ENCODE measurements around the gene JAKMIP1. TPM values are rescaled to one million over a fixed set of nuclear protein-coding genes. Genes with fewer than 3 reads are reported as not detected.

JAKMIP1 gene
- total RNA-seq, 1 donor from 2014 or later = 5.5 TPM

- no peak overlapping the region for H3K27ac Mint-ChIP-seq
- TF ChIP-seq EZH2phosphoT487 (IDR thresholded peaks at IDR 0.05) (no peak), CTCF (IDR thresholded peaks at IDR 0.05) (no peak), EZH2 (IDR thresholded peaks at IDR 0.05) (no peak)
- Histone ChIP-seq H3K4me1 (no peaks in the 10 kb centered on the region), H4K20me1 (ENCODE audit: low read depth) (peaks cover 8% of the 10 kb centered on the region), H3F3A (ENCODE audit: low read depth) (peaks cover 4% of the 10 kb centered on the region), H3K9ac (no peak overlapping the region), H3K9me3 (ENCODE audit: low read depth) (no peaks in the 10 kb centered on the region), H3K79me2 (ENCODE audit: low read depth) (no peaks in the 10 kb centered on the region), H3K27me3 (peaks cover under 1% of the 10 kb centered on the region), H3K27ac (no peak overlapping the region), H3K4me3 (no peak overlapping the region), H3K4me2 (no peak overlapping the region), H2AFZ (replicated peaks) (no peak overlapping the region), H3K36me3 (no peaks in the 10 kb centered on the region)
- H3K4me3 Mint-ChIP-seq = no peak overlapping the region
- H3K27me3 Mint-ChIP-seq (ENCODE audit: insufficient read depth, low read depth) = peaks cover 21% of the 10 kb centered on the region
- DNase-seq (ENCODE audit: low spot score) = no peak
- no peaks in the 10 kb centered on the region for H3K9me3 Mint-ChIP-seq
- H3K36me3 Mint-ChIP-seq = no peaks in the 10 kb centered on the region
- H3K4me1 Mint-ChIP-seq = no peaks in the 10 kb centered on the region
These were observed 28.1 kb upstream of the JAKMIP1 start for GRCh38 chr4:6228158-6229067.

- Mint-ChIP-seq H3K27ac (no peak overlapping the region), H3K9me3 (peaks cover 2% of the 10 kb centered on the region), H3K36me3 (no peaks in the 10 kb centered on the region), H3K27me3 (ENCODE audit: insufficient read depth, low read depth) (peaks cover 26% of the 10 kb centered on the region), H3K4me1 (peaks cover 2% of the 10 kb centered on the region), H3K4me3 (no peak overlapping the region)
- Histone ChIP-seq H3K4me2 (no peak overlapping the region), H3K36me3 (no peaks in the 10 kb centered on the region), H3F3A (ENCODE audit: low read depth) (peaks cover 4% of the 10 kb centered on the region), H4K20me1 (ENCODE audit: low read depth) (peaks cover 8% of the 10 kb centered on the region), H3K9me3 (ENCODE audit: low read depth) (no peaks in the 10 kb centered on the region), H3K27me3 (peaks cover 8% of the 10 kb centered on the region), H3K4me1 (no peaks in the 10 kb centered on the region), H3K27ac (no peak overlapping the region), H3K9ac (no peak overlapping the region), H2AFZ (replicated peaks) (no peak overlapping the region), H3K79me2 (ENCODE audit: low read depth) (no peaks in the 10 kb centered on the region), H3K4me3 (no peak overlapping the region)
- DNase-seq (ENCODE audit: low spot score) = no peak
- TF ChIP-seq CTCF (IDR thresholded peaks at IDR 0.05) = no peak
- TF ChIP-seq EZH2 (IDR thresholded peaks at IDR 0.05) = no peak
- no peak for TF ChIP-seq EZH2phosphoT487 (IDR thresholded peaks at IDR 0.05)
These were observed 27.2 kb upstream of the JAKMIP1 start for GRCh38 chr4:6227412-6228157.

GRCh38 chr4:6226506-6226905 lies 26.2 kb upstream of the JAKMIP1 start:
- Mint-ChIP-seq H3K4me1 (peaks cover 2% of the 10 kb centered on the region), H3K27me3 (ENCODE audit: insufficient read depth, low read depth) (peaks cover 30% of the 10 kb centered on the region)
- no peak for DNase-seq (ENCODE audit: low spot score)

More at GRCh38 chr4:6226506-6226905, 26.2 kb upstream of the JAKMIP1 start:
- no peak overlapping the region for H3K27ac Mint-ChIP-seq
- Histone ChIP-seq H2AFZ (replicated peaks) (no peak overlapping the region), H3F3A (ENCODE audit: low read depth) (peaks cover 4% of the 10 kb centered on the region), H3K27me3 (peaks cover 16% of the 10 kb centered on the region), H3K4me1 (peaks cover under 1% of the 10 kb centered on the region), H3K36me3 (no peaks in the 10 kb centered on the region), H4K20me1 (ENCODE audit: low read depth) (peaks cover 8% of the 10 kb centered on the region), H3K27ac (no peak overlapping the region), H3K4me3 (no peak overlapping the region), H3K9ac (no peak overlapping the region), H3K79me2 (ENCODE audit: low read depth) (no peaks in the 10 kb centered on the region), H3K4me2 (no peak overlapping the region), H3K9me3 (ENCODE audit: low read depth) (no peaks in the 10 kb centered on the region)
- no peak overlapping the region for H3K4me3 Mint-ChIP-seq
- no peak for TF ChIP-seq EZH2 (IDR thresholded peaks at IDR 0.05)
- TF ChIP-seq CTCF (IDR thresholded peaks at IDR 0.05) = no peak
- no peak for TF ChIP-seq EZH2phosphoT487 (IDR thresholded peaks at IDR 0.05)
- no peaks in the 10 kb centered on the region for H3K36me3 Mint-ChIP-seq
- H3K9me3 Mint-ChIP-seq = peaks cover 2% of the 10 kb centered on the region

Measured in neural progenitor cell (in vitro differentiated cells).